GM19240 (cell line): ENCODE measurements around the gene HLA-A.
"Not testable (repeated sequence)": the region's sequence is repeated elsewhere in the genome, so short reads cannot be mapped to it uniquely, and the experiment has no call there.

Experiments used
- DNase-seq: peaks from one replicate; pipeline ENCODE4 v3.0.0; 2011; ENCODE audit warnings: low spot score; ENCODE audit not compliant: insufficient read length

The HLA-A gene

GRCh38 chr6:29942275-29943052, at the start of gene HLA-A:
HLA-A (plus strand) TSS chr6:29942532; CDS start chr6:29942554, 22 bp downstream.
- peak; percentile 81 for DNase-seq

- no peak for DNase-seq
Measured at GRCh38 chr6:29892696-29893095, 49.6 kb upstream of the HLA-A start.

- DNase-seq: no peak
Measured at GRCh38 chr6:29899281-29899680, 43.1 kb upstream of the HLA-A start.

GRCh38 chr6:29905286-29905685, 37.0 kb upstream of the HLA-A start:
- DNase-seq: no peak

- DNase-seq: no peak
Measured at GRCh38 chr6:29907637-29908340, 34.5 kb upstream of the HLA-A start.

- DNase-seq: no peak
Measured at GRCh38 chr6:29908341-29908662, 34.0 kb upstream of the HLA-A start.

- no peak for DNase-seq
Measured at GRCh38 chr6:29908710-29909109, 33.6 kb upstream of the HLA-A start.

GRCh38 chr6:29909985-29910384, 32.3 kb upstream of the HLA-A start:
- DNase-seq: no peak

GRCh38 chr6:29912840-29913239, 29.5 kb upstream of the HLA-A start:
- DNase-seq: no peak

- DNase-seq: no peak
Measured at GRCh38 chr6:29916741-29917140, 25.6 kb upstream of the HLA-A start.

- DNase-seq: no peak
Measured at GRCh38 chr6:29917857-29918256, 24.5 kb upstream of the HLA-A start.

- no peak for DNase-seq
Measured at GRCh38 chr6:29919506-29920445, 22.6 kb upstream of the HLA-A start.

GRCh38 chr6:29924287-29924686, 18.0 kb upstream of the HLA-A start:
- no peak for DNase-seq

- no peak for DNase-seq
Measured at GRCh38 chr6:29924731-29925130, 17.6 kb upstream of the HLA-A start.

- DNase-seq: no peak
Measured at GRCh38 chr6:29925321-29925720, 17.0 kb upstream of the HLA-A start.

- no peak for DNase-seq
Measured at GRCh38 chr6:29925727-29926412, 16.5 kb upstream of the HLA-A start.

- DNase-seq: peak; percentile 74
Measured at GRCh38 chr6:29926413-29927274, 15.7 kb upstream of the HLA-A start.

- DNase-seq: no peak
Measured at GRCh38 chr6:29927275-29927569, 15.1 kb upstream of the HLA-A start.

- no peak for DNase-seq
Measured at GRCh38 chr6:29927841-29928388, 14.4 kb upstream of the HLA-A start.

GRCh38 chr6:29930047-29930446, 12.3 kb upstream of the HLA-A start:
- DNase-seq: not testable (repeated sequence)
